CD4-positive, alpha-beta T cell treated with Interleukin-4 for 4 hours (primary cell): ENCODE data around the gene TMEM205.
A peak's percentile ranks its signal among the peaks of the same experiment; 100 is the strongest.
"Not testable (repeated sequence)": the region's sequence is repeated elsewhere in the genome, so short reads cannot be mapped to it uniquely, and the experiment has no call there.

Experiments used
- DNase-seq: peaks from one replicate; pipeline ENCODE4 v3.0.0-alpha.2; 2020

The TMEM205 gene

DNA sequence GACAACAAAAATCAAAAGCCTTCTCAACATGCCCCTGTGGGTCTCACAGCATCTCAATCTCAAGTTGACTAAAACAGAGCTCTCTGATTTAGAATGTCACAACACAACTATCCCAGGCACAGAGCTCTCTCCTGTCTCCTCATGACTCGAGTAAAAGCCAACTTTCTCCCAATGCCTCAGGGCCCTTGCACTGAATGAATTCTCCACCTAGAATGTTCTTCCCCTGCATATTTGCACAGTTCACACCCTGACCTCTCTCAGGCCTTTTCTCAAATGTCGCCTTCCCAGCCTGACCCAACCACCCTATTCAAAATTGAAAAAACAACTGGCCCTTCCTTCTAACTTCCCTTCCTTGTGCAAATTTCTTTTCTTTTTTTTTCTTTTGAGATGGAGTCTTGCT is 24.7 kb upstream of the TMEM205 start:
- no peak for DNase-seq

DNA sequence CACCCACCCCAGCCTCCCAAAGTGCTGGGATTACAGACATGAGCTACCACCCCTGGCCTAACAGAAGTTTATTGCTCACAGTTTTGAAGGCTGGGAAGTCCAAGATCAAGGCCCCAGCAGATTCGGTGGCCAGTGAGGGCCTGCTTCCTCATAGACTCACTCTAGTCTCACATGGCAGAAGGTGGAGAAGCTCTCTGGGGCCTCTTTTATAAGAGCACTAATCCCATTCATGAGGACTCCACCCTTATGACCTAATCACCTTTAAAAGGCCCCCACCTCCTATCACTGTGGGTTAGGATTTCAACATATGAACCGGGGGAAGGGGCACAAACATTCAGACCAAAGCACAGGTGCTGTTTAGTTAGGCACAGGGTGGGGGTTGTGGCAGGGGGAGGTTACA is 21.5 kb upstream of the TMEM205 start:
- DNase-seq = no peak

DNA sequence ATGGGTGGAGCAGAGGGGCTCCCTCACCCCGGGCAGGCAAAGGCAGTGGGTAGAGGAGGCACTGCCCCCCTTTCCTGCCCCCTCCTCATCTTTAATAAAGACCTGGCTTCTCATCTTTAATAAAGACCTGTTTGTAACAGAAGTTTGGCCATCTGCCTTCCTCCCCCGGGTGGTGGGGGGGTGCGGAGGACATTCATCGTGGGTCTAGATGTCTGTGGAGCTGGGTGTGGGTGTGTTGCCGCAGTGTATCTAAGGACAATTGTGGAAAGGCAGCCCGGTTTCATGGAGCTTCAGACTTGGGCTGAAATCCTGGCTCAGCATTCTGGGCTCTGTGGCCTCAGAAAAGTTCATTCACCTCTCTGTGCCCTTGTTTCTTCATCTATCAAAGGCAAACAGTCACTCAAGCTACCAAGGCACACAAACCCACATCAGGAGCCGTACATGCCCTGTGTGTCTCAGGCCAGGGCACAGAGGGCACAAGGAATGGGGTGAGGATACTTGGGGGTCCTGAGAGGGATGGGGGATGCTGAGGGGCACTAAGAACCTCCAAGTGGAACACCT is 19.6 kb upstream of the TMEM205 start:
- DNase-seq = no peak

DNA sequence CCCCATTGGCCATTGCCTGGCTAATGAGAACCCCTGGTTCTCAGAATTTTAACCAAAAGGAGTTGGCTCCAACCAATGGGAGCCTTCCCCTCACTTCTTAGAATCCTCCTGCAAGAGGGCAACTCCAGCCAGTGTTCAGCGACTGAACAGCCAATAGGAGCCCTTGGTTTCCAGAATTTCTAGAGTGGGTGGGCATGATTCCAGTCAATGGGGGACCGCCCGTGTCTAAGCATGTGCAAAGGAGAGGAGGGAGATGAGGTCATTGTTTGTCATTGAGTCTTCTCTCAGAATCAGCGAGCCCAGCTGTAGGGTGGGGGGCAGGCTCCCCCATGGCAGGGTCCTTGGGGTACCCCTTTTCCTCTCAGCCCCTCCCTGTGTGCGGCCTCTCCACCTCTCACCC is 18.9 kb upstream of the TMEM205 start:
- no peak for DNase-seq

DNA sequence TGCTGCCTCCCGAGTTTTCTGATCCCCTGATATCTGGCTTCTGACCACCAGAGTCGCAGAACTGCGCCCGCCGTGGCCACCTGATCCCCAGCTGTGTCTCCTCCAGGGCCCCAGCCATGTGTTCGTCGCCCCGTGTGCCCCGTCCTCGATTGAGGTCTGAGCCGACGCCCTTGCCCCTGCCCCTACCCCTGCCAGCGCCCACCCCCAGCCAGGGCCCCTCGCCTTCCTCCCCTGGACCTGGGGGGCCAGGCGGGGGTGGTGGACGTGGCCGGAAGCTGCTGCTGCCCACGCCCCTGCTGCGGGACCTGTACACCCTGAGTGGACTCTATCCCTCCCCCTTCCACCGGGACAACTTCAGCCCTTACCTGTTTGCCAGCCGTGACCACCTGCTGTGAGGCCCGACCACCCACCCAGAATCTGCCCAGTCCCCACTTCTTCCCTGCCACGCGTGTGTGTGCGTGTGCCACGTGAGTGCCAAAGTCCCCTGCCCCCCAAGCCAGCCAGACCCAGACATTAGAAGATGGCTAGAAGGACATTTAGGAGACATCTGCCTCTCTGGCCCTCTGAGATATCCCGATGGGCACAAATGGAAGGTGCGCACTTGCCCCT is 18.3 kb upstream of the TMEM205 start:
- DNase-seq = no peak

DNA sequence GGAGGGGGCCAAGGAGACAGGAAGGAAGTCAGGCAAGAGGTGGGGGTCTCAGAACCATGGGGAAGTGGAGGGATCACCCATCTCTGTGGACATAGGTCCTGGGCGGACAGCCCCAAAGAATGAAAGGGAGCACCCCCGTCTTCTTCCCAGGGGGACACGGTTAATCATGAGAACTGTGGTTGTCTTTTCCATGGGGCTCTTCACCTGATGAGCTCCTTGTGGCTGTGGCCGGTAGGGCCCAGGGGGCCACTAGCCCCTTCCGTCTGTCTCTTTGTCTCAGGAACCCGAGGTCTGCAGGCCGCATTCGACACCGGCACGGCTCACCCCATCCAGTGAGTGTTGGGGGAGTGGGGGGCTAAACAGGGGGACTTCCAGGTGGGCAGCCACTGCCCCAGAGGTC is 17.8 kb upstream of the TMEM205 start:
- no peak for DNase-seq

DNA sequence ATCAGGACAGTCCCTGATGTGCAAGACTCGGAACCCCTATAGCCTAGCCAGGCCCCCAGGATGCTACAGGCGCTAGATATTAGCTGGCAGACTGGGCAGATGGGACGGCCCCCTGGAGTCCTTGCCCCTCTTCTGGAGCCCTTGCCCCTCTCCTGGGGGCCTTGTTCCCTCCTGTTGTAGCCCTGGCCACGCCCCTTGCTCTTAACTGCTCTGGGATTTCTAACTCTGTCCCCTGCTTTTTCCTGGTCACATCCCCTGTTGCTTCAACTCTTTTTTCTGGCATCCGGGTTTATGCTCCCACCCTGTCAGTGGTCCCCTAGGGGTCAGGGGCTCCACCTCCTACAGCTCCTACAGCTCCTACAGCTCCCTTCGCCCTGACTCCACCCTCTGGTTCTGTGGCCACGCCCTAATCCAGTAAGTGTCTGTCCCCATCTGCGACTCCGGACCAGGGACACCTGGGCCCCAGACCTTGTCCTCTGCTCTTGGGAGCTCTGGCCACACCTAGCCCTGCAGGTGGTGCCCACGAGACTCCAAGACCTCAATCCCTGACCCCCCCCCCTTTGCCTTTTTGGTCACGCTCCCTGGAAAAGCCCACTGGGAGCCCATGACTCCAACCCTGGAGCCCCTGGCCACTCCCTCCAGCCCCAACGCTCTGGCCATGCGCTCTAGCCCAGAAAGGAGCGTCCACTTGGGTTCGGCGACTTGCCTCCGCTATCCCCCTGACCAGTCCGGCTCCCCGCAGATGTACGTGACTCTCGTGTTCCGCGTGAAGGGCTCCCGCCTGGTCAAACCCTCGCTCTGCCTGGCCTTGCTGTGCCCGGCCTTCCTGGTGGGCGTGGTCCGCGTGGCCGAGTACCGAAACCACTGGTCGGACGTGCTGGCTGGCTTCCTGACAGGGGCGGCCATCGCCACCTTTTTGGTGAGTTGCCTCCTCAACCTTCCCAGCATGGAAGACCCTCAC is 16.0 kb upstream of the TMEM205 start:
- no peak for DNase-seq

DNA sequence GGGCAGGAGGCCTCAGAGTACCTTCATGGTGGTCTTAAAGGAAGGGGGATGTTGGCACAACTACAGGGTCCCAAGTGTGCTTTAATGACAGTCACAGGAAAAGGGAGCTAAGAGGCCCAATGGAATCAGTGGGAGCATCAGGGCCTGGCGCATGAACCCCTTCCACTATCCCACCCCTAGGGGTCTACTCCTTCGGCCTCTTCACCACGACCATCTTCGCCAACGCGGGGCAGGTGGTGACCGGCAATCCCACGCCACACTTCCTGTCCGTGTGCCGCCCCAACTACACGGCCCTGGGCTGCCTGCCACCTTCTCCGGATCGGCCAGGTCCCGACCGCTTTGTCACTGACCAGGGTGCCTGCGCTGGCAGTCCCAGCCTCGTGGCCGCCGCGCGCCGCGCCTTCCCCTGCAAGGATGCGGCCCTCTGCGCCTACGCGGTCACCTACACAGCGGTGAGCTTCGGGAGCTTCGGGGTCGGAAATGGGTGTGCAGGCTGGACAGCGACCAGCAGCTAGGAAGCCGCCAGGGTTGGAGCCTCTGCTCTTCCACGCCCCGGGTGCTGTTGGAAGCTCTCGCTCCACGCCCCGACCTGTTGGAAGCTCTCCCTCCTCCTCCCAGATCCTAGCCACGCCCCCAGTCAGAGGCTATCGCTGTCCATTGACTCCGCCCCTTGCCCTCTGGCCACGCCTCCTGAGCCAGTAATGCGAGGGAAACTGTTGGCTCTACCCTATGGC is 15.1 kb upstream of the TMEM205 start:
- DNase-seq = no peak

DNA sequence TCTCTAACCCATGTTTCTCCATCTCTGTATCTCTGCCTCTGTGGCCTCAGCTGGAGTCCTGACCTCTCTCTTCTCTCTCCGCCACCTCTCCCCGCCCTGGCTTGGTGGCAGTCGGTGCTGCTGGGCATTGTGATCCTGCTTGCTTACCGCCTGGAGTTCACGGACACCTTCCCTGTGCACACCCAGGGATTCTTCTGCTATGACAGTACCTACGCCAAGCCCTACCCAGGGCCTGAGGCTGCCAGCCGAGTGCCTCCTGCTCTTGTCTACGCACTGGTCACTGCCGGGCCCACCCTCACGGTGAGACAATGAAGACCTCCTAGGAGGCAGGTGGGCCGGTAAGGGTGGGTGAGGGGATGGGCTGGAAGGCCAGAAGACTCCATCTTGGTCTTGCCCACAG is 13.4 kb upstream of the TMEM205 start:
- DNase-seq = no peak

DNA sequence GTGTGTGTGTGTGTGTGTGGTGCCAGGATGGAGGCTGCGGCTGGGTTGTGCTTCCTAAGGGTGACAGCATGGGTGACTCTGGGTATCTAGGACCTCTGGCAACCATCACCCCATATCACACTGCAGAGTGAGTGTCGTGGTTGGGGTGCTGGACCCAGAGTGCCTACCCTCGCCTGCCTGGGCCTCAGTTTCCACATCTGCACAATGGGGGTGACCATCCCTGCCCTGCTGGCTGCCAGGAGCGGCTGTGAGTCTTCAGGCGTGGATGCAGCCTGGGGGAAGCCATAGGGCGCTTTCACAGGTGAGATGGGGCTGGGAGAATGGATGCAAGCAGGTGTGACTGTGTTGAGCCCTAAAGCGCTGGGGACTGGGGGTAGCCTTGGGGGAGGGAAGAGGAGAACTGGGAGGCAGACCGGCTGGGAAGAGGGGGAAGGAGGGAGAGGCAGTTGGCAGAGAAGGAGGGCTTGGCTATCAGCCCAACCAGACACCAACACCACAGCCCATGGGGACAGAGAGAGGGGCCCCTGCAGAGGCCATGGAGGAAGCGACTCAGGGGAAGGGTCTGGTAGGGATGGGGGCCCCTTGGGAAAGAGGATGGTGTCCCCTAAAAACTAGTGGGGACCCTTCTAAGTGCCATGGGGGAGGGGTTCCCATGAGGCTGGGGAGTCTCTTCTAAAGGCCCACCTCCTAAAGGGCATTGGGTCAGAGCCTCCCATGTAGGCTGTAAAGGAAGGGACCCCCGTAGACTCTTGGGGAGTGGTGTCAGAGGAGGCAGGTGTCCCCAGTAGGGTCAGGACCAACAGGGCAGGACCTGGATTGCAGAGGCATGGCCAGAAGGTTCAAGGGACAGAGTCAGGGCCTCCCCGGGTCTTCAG is 10.8 kb upstream of the TMEM205 start:
- DNase-seq = no peak

DNA sequence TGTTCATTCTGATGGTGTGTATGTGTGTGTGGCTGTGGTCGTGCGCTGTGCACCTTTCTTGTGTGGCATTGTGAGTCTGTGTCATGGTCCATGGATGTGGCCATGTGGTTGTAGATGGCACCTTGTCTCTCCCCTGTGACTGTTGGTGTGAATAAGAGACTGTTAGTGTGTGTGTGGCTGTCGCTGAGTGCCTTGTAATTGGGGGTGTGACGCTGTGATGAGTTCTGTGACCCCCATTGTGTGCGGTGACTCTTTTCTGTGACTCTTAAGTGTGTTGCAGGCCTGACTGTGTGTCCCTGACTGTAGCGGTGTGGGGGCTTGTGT is 10.0 kb upstream of the TMEM205 start:
- no peak for DNase-seq

DNA sequence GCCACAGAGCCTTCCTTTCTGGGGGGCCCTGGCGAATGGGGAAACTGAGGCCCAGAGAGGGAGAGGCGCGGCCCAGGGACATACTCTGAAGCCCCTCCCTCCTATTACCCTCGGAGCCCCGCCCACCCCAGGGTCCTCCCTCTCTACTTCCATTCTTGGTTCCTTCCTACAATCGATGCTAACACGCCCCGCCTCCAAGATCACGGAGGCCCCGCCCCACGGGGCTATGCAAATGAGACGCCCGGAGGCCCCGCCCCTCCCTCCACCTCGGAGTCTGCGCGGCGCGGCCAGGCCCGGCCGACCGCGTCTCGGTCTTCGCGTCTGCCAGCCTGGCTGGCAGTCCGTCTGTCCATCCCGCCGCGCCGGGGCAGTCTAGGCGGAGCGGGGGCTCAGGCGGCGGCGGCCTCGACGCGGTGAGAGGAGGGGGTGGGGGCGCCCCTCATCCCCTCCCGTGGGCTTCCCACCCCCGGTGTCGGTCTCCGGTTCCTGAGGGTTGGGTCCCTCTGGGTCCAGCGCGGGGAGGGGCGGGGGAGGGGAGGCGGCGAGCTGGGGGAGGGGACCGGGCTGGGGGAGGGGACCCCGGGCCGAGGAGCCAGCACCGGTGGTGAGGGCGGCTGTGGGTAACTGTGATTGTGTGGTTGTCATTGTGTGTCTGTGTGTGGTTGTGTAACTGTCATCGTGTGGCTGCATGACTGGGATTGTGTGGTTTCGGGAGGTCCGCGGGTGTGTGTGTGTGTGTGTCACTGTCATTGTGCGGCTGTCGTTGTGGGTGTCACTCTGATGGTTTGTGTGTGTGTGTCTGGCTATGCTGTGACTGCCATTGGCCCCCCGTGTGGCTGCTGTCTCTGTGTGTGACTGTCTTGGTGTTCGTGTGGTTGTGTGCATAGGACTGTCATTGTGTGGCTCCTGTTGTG is 9.3 kb upstream of the TMEM205 start, which contains the start of gene PLPPR2:
PLPPR2 (plus strand) TSS at position 273 of the 914 bp plus-strand sequence. CDS start 2,242 bp downstream, outside the sequence.
- DNase-seq = peak; percentile 77

DNA sequence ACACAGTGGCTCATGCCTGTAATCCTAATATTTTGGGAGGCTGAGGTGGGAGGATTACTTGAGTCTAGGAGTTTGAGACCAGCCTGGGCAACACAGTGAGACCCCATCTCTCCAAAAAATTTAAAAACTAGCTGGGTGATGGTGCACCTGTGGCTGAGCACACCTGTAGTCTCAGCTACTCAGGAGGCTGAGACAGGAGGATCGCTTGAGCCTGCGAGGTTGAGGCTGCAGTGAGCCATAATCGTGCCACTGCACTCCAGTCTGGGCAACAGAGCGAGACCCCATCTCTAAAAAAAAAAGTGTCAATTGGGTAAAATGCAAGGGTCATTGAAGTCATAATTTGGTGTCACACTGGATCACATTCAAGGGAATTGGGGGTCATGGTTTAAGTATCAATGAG is 8.0 kb upstream of the TMEM205 start:
- DNase-seq = not testable (repeated sequence)

DNA sequence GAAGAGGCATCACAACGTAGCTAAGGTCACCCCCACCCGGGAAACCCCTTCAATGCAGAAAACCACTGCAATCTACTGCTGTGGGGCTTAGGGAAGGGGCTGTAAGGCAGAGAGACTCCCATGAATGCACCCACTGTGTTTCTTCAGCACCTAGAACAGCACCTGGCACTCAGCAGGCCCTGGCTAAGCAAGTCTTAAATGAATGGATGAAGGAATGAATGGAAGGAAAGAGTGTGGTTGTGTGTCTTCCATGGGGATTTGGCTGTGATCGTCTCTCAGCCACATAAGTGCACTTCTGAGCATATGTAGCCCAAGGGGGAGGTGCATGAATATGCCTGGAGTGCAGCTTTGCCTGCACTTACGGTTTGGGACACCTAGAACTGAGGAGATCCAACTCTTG is 3.1 kb upstream of the TMEM205 start:
- no peak for DNase-seq

DNA sequence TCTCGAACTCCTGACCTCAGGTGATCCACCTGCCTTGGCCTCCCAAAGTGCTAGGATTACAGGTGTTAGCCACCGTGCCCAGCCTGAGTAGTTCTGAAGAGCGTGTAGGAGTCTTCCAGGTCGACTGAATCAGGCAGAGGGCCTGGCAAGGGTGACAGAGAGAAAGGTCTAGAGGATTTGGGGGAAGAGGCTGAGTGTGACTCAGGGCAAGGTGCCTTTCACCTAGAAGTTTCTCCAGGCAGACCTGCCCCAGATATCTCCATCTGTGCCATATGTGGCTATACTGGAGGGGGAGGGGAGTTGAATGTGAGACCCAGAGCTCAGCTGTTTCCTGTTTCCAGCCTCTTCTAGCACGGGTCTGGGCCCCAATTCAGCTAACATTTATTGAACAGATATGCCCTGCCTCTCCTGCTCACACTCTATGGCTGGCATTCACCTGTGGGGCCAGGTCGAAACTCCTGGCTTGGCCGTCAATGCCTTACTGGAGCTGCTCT is 1.5 kb upstream of the TMEM205 start:
- no peak for DNase-seq

DNA sequence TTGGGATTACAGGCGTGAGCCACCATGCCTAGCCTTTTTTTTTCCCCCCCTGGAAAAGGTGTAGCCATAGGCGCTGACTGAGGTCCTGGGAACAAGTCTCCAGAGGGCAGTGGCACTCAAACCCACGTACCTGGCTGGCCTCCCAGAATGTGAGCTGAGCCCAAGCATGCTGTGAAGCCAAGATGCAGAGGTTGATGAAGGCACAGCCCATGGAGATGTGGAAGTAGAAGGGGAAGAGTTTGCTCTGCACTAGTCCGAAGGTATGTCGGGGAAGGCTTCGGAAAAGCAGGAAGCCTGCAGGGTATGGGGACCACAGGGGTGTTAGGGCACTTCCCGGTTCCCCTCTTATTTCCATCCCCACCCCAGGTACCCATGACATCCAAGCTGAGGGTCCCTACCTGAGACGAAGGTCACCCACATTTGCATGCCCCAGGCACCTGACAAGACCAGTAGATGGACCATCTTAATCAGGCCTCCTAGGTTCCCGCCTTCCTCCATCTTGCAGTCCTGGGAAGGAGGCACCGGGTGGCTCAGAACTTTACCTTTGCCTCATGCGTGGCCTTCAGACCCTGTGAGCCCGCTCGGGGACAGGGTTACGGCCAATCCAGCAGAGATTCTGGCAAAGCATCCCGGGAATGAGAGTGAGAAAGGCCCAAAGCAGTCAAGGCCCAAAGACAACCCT is 805 bp downstream of the TMEM205 start:
- DNase-seq = no peak

DNA sequence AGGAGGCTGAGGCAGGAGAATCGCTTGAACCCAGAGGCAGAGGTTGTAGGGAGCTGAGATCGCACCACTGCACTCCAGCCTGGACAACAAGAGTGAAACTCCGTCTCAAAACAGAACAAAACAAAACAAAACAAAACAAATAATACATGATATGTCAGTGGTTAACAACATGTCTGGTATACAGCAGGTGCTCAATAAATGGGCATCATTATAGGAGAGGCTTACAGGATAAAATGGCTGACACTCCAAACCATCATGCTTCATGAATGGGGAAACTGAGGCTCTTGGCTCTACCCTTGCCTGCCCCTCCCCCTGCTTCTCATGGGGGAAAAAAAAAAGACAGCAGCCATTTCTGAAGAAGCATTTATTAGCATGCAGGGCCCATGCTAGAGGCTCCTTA is 3.6 kb downstream of the TMEM205 start:
- no peak for DNase-seq

DNA sequence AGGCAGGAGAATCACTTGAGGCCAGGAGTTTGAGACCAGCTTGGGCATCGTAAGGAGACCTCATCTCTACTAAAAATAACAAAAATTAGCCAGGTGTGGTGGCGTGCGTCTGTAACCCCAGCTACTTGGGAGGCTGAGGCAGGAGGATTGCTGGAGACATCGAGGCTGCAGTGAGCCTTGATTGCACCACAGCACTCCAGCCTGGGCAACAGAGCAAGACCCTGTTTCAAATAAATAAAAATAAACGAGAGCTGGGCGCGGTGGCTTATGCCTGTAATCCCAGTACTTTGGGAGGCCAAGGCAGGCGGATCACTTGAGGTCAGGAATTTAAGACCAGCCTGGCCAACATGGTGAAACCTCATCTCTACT is 6.0 kb downstream of the TMEM205 start:
- not testable (repeated sequence) for DNase-seq

DNA sequence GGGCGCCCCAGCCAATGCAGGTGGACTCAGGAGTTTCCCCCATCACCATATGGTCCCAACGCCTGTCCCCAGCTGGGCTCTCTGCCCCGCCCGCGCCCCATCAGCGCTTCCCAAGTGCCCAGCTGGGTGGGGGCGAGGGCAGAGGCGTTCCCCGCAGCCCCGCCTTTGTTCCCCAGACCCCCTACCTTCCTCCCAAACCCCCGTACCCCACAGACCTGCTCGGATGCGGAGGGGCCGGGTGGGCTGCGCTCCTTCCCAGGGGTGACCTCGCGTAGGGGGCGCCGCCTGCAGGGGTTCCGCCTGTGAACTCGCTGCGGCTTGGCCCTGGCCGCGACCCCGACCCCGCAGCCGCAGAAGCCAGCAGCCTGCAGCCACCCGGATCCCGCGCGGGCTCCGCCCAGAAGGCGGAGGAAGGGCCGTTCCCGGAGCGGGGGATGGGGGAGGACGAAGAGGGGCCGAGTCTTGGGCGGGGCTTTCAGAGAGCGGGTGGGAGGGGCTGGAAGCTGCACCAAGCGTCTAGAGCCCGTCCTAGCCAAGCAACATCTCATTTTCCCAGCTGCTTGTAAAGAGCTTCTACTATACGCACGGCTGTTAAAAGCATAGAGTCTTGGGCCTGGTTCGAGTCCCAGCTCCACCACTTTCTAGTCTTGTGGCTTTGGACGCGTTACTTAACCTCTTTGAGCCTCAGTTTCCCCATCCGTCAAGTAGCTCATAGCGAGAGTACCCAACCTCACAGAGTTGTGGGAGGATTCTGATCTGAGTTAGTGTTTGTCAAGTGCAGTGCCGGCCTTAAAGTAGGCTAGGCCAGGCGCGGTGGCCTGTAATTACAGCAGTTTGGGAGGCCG is 6.6 kb downstream of the TMEM205 start, which contains the start of gene RAB3D:
RAB3D (minus strand) TSS at position 404 of the 845 bp plus-strand sequence. CDS start 2,258 bp downstream, outside the sequence.
- peak; percentile 70 for DNase-seq
